ENCODE results near the gene TMEM107.
A peak's percentile ranks its signal among the peaks of the same experiment; 100 is the strongest.

TMEM107 gene

DNA sequence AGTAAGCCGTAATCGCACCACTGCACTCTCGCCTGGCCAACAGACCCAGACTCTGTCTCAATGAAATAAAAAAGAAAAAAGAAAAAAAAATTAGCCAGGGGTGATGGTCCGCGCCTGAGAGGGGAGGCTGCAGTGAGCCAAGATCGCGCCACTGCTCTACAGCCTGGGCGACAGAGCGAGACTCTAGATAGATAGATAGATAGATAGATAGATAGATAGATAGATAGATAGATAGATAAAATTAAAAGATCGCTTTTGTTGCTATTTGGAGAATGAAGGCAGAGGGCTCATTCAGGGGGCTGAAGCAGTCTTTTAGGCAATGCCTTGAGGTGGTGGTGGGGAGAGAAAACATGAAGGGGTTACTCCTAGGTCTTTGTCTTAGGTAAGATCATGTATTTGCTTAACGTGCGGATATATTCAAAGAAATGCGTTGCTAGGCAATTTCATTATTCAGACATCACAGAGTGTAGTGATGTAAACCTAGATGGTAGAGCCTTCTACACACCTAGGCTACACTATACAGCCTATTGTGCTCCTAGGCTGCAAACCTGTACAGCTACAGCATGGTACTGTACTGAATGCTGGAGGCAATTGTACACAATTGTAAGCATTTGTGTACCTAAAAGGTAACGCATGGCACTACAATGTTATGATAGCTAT, 47.9 kb downstream of the TMEM107 start:
- DNase-seq, result no peak

DNA sequence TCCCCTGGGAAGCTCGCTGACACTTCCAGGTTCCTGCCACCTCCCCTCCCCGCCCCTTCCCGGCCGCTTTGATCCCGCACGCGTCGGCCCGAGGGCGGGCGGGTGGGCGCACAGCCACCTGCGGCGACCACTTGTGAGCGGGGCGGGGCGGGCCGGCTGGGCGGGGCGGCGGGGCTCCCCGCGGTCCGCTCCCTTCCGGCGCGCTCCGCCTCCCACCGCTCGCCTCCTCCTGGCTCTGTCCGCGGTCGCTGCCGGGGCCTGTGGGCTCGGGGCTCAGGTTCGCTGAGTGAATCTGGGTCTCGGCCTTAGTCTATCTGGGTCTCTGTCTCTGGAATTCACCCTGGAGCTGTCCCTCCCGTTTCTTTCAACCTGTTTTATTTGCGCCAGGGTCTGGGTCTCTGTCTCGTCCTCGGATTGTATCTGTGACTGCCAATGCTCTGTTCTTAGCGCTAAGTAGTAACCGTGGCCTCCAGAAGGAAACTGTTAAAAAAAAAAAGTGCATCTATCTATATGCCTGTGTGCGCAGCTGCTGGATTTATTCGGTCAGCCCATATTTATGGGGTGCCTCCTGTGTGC, 49.6 kb downstream of the TMEM107 start:
- DNase-seq, result peak; percentile 42

- no peak for DNase-seq
Observed at GRCh38 chr17:8125947-8126490, 50.2 kb downstream of the TMEM107 start.

- DNase-seq, result peak; percentile 81
Observed at GRCh38 chr17:8125154-8125946, 50.8 kb downstream of the TMEM107 start.

GRCh38 chr17:8124350-8125153, 51.6 kb downstream of the TMEM107 start:
- DNase-seq, result no peak

DNA sequence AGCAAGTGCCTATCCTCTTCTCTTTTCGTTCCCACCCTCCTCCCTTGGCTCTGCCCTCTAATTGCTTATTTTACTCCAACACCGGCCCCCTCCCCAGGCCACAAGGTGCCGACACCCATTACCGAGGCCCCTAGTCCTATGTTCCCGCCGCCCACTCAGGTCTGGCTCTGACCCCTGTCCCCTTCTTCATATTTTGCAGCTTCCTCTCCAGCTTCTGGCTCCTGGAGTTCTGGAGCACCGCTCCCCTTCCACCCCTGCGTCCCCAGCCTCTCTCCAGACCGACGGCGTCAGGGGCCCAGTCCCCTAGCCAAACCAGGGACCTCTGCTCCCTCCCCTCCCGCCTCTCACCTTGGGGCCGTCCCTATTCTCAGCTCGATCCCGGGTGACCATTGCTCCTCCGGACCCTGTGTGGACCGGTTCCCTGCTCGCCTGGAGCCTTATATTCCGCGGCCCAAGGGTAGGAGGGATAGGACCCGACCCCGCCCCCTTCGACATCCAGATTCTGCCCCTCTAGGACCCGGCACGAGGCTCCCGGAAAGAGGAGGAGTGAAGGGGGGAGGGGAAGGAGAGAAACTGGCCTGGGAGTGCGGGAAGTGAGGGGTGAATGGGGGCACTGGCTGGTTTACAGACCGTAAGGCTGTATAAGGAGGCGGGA, 52.4 kb downstream of the TMEM107 start, which contains the start of gene HES7:
HES7 (minus strand) TSS at position 412 of the 655 bp plus-strand sequence; CDS start at position 390, 22 bp downstream.
- no peak for DNase-seq

- no peak for DNase-seq
Observed at GRCh38 chr17:8122924-8123694, 53.1 kb downstream of the TMEM107 start.

All from suppressor macrophage treated with lipopolysaccharide for 4 hours (primary cell).